Measurements from ENCODE around the gene CFAP119.

CFAP119 gene

DNA sequence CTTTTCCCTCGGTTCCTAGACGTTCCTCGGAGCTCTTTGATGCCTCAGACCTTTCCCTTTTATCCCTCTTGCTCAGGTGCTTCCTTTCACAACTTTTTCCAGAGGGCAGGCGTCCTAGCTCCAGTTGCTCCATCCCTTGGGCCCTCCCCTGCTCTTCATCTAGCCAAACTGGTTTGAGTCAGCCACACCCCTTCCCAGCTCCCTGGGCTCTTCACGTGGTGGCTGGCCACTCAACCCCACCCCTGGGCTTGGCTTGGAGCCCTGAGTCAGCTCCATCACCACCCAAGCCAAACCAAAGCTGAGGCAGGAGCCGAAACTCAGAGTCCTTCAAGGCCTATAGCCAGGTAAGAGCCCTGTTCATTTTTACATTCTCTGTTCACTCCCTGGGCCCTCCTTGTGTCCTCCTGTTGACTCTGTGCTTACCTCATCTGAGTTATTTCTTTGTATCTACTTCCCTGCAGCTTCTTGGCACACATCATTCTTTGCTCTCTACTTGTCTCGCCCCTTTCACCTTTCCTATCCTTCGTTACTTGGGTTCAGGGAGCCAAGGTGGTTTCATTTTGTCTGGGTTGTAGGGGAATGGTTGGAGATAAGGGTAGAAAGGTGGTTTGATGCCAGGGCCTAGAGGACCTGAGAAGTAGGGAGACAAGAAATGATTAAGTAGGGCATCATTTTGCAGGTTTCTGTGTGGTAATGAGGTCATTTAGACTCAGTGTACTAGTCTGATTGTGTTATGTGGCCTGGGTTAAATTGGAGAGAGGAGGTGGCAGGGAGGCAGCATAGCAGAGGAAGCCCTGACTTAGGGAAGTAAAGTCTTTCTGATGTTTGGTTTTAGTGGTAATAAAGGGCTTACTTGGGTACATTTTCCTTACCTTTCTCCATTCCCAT, 21.3 kb downstream of the CFAP119 start:
- DNase-seq (ENCODE audit: low spot score), result peak; percentile 76

DNA sequence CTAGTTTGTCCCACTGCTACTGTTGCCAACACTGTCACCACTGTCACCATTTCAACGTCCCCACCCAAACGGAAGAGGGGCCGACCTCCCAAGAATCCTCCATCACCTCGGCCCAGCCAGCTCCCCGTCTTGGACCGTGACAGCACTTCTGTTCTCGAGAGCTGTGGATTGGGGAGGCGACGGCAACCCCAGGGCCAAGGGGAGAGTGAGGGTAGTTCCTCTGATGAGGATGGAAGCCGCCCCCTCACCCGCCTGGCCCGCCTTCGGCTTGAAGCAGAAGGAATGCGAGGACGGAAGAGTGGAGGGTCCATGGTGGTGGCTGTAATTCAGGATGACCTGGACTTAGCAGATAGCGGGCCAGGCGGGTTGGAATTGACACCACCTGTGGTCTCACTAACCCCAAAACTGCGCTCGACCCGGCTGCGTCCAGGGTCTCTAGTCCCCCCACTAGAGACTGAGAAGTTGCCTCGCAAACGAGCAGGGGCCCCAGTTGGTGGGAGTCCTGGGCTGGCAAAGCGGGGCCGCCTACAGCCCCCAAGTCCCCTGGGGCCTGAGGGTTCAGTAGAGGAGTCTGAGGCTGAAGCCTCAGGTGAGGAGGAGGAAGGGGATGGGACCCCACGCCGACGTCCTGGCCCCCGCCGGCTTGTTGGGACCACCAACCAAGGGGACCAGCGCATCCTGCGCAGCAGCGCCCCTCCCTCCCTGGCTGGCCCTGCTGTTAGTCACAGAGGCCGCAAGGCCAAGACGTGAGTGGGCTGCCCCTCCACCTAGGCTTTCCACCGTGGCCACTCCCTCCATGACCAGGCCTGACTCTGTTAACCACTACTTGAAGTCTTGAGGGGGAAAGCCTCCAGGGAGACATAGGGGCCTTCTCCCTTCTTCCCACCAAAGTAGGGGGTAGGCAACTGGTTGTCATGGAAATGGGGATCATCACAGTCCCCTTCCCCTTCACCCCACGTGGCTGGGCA, 22.6 kb downstream of the CFAP119 start:
- no peak for DNase-seq (ENCODE audit: low spot score)

DNA sequence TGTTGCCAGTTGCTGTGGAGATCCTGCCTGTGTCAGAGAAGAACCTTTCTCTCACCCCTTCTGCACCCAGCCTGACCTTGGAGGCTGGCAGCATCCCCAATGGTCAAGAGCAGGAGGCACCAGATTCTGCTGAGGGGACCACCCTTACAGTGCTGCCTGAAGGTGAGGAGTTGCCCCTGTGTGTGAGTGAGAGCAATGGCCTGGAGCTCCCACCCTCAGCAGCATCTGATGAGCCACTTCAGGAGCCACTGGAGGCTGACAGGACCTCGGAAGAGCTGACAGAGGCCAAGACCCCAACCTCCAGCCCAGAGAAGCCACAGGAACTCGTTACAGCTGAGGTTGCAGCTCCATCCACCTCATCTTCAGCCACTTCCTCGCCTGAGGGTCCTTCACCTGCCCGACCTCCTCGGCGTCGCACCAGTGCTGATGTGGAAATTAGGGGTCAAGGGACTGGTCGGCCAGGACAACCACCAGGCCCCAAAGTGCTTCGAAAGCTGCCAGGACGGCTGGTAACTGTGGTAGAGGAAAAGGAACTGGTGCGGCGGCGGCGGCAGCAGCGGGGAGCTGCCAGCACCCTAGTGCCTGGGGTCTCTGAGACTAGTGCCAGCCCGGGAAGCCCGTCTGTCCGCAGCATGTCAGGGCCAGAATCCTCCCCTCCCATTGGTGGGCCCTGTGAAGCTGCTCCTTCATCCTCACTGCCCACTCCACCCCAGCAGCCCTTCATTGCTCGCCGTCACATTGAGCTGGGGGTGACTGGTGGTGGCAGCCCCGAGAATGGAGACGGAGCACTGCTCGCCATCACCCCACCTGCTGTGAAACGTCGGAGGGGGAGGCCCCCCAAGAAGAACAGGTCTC, 23.8 kb downstream of the CFAP119 start:
- no peak for DNase-seq (ENCODE audit: low spot score)

DNA sequence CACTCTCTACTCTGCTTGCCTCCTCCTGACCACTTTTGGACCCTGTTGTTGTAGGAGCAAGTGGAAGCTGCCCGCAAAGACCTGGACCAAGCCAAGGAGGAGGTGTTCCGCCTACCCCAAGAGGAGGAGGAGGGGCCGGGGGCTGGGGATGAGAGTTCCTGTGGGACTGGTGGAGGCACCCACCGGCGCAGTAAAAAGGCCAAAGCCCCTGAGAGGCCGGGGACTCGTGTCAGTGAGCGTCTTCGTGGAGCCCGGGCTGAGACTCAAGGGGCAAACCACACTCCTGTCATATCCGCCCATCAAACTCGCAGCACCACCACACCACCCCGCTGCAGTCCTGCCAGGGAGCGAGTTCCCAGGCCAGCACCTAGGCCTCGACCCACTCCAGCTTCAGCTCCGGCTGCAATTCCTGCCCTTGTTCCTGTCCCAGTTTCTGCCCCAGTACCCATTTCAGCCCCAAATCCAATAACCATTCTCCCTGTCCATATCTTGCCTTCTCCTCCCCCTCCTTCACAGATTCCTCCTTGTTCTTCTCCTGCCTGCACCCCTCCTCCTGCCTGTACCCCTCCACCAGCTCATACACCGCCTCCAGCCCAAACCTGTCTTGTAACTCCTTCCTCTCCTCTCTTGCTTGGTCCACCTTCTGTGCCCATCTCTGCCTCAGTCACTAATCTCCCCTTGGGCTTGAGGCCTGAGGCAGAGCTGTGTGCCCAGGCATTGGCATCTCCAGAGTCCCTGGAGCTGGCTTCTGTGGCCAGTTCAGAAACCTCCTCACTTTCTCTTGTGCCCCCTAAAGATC, 24.7 kb downstream of the CFAP119 start:
- DNase-seq (ENCODE audit: low spot score), result no peak

DNA sequence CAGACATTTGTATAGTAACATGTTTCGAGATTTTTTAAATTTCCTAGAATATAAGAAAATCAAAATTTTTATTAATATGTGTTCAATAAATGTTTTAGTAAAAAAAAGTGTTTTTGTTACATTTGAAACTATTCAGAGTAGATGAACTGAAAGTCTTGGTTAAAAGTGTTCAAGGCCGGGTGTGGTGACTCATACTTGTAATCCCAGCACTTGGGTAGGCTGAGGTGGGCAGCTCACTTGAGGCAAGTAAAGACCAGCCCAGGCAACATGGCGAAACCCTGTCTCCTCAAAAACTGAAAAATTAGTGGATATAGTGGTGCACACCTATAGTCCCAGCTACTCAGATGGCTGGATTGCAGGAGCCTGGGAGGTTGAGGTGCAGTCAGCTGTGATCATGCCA, 30.5 kb downstream of the CFAP119 start:
- no peak for DNase-seq (ENCODE audit: low spot score)

DNA sequence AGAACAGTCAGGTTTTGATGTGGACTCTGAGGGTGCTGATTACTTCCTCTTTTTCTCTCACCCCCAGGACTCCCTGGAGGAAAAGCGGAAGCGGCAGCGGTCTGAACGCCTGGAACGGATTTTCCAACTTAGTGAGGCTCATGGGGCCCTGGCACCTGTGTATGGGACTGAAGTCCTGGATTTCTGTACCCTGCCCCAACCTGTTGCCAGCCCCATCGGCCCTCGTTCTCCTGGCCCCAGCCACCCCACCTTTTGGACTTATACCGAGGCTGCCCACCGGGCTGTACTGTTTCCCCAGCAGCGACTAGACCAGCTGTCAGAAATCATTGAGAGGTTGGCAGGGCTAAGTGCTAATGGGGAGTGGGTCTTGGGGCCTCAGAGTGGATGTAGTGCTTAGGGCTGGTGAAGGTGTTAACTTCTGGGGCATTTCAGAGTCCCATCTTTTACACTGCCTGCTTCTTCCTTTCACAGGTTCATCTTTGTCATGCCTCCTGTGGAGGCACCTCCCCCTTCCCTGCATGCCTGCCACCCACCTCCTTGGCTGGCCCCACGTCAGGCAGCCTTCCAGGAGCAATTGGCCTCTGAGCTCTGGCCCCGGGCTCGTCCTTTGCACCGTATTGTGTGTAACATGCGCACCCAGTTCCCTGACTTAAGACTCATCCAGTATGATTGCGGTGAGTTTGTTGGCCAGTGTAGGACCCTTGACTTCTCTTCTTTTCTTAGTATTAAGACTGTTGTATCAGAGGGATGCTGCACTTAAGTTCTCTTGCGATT, 32.8 kb downstream of the CFAP119 start:
- no peak for DNase-seq (ENCODE audit: low spot score)

DNA sequence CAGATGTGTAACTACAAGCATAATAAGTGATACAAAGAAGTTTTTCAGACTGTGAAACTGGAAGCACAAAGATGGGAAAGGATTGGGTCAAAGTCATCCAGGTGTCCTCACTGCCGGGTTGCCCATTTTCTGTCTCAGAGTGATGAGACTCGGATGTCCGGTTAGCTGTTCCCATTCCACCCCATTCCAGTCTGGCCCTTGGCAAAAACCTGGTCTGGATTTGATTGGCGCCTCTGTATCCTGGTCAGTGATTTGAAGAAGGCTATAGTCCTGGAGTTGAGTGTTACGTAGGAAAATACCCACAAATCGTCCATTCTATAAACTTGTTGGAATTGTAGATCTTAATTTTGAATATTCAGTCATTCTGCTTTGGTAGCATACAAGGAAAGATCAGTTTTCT, 33.5 kb downstream of the CFAP119 start:
- no peak for DNase-seq (ENCODE audit: low spot score)

DNA sequence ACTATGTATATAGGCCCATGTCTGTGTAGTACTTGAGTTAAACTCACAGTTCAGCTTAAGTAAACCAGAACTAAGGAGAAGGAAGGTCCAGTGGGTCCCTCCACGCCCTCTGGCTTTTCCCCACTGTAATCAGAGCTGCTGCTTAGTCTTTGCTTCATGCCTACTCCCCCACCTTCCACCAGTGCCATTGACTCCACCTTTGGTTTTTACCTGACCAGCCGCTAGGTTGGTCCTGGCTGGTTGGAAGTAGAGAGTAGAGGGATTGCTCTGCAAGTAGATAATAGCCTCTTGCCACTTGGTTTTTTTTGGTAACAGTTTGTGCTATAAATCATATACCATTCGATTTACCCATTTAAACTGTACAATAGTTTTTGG, 36.5 kb downstream of the CFAP119 start:
- DNase-seq (ENCODE audit: low spot score), result no peak

DNA sequence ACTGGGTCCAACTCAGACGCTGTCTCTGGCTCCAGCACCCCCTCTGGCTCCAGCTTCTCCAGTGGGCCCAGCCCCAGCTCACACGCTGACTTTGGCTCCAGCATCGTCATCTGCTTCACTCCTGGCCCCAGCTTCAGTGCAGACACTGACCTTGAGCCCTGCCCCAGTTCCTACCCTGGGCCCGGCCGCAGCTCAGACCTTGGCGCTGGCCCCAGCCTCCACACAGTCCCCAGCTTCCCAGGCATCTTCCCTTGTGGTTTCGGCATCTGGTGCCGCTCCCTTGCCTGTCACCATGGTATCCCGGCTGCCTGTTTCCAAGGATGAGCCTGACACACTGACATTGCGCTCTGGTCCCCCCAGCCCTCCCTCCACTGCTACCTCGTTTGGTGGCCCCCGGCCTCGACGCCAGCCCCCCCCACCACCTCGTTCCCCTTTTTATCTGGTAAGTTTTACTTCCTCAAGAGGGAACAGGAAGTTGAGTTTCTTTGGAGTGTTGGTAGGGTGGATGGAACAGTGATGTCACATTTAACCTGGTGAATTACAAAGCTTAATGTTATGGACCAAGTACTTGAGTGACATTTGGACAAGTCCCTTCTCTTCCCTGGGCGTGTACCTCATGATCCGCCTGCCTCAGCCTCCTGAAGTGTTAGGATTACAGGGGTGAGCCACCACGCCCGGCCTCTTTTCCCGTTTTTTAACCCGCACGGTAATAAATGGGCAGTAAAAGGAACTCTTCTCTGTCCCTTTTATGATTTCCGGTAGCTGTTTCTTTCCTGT, 37.0 kb downstream of the CFAP119 start:
- DNase-seq (ENCODE audit: low spot score), result no peak

DNA sequence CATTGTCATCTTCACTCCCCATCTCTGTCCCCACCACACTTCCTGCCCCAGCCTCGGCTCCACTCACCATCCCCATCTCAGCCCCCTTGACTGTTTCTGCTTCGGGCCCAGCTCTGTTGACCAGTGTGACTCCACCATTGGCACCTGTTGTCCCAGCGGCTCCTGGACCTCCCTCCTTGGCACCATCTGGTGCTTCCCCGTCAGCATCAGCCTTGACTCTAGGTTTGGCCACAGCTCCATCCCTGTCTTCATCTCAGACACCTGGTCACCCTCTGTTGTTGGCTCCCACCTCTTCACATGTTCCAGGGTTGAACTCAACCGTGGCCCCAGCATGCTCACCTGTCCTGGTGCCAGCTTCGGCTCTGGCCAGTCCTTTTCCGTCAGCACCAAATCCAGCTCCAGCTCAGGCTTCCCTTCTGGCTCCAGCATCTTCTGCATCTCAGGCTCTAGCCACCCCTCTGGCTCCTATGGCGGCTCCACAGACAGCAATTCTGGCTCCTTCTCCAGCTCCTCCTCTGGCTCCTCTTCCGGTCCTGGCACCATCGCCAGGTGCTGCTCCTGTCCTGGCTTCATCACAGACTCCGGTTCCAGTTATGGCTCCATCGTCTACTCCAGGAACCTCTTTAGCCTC, 38.0 kb downstream of the CFAP119 start:
- DNase-seq (ENCODE audit: low spot score), result no peak

DNA sequence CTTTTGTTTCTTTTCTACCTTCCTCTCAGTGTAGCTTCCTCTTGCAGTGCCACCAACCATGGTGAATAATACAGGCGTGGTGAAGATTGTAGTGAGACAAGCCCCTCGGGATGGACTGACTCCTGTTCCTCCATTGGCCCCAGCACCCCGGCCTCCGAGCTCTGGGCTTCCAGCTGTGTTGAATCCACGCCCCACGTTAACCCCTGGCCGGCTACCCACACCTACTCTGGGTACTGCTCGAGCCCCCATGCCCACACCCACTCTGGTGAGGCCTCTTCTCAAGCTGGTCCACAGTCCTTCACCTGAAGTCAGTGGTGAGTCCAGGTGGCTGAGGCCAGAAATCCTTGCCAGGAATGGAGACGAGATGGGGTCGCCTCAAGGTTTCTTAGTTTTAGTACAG, 38.9 kb downstream of the CFAP119 start:
- no peak for DNase-seq (ENCODE audit: low spot score)

DNA sequence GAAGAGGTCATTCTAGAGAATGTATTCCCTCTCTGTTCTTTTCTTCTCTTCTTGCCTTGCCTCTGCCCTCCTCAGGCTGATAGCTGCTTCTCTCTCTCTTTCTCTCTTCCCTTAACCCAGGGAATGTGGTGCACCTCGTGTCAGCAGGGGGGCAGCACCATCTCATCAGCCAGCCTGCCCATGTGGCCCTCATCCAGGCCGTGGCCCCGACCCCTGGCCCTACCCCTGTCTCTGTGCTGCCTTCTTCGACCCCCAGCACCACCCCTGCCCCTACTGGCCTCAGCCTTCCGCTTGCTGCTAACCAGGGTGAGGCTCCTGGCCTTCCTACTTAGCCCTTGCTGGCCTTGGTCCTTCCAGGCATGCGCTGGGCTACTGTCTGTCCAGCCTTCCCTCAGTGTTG, 39.4 kb downstream of the CFAP119 start:
- DNase-seq (ENCODE audit: low spot score), result no peak

DNA sequence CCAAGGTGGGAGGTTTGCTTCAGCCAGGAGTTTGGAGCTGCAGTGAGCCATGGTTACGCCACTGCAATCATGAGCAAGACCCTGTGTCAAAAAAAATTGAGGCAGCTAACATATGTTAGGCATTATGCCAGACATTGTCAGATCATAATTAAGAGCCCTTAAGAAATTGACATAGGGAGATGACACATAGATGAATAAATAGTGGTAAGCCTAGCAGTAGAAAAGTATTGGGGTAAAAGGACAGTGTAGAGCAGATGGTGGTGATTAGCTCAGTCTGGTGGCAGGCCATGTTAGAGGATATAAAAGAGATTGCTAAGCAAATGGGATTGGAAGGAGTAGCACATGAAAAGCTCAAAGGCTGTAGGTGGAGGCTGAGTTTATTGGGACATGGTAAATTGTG, 40.3 kb downstream of the CFAP119 start:
- no peak for DNase-seq (ENCODE audit: low spot score)

DNA sequence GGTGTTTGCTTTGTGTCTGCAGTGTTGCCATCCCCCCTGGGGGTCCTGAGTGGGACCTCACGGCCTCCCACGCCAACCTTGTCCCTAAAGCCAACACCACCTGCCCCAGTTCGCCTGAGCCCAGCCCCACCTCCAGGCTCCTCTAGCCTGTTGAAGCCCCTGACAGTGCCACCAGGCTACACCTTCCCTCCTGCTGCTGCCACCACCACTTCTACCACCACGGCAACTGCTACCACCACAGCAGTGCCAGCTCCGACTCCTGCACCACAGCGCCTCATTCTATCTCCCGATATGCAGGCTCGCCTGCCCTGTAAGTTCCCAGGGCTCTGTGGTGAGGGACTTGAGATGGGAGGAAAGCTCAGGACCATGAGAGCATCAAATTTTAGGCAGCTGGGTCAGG, 40.7 kb downstream of the CFAP119 start:
- no peak for DNase-seq (ENCODE audit: low spot score)

DNA sequence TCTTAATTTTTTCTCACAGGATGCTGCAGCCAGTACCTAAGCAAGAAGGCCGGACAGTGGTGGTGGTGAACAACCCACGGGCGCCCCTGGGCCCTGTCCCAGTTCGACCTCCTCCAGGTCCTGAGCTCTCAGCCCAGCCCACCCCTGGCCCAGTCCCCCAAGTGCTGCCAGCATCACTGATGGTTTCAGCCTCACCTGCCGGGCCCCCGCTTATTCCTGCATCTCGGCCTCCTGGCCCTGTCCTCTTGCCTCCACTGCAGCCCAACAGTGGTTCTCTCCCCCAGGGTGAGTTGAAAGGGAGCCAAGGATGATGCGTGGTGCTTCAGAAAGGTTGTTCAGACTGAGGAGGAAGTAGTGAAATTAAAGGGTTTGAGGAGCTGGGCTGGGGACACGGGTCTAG, 41.2 kb downstream of the CFAP119 start:
- DNase-seq (ENCODE audit: low spot score), result no peak

DNA sequence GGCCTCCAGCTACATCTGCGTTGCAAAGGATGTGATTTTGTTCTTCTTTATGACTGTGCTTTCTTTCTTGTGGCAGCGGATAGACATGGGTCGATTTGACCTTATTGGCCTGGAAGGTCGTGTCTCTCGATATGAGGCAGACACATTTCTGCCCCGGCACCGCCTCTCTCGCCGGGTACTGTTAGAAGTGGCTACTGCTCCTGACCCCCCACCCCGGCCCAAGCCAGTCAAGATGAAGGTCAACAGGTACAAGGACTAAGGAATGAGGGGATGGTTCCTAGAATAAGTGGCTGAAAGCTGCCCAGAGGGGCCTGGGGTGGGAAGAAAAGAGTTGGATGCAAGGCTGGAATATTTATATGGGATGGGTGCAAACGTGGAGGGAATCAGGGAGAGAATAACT, 41.8 kb downstream of the CFAP119 start:
- no peak for DNase-seq (ENCODE audit: low spot score)

DNA sequence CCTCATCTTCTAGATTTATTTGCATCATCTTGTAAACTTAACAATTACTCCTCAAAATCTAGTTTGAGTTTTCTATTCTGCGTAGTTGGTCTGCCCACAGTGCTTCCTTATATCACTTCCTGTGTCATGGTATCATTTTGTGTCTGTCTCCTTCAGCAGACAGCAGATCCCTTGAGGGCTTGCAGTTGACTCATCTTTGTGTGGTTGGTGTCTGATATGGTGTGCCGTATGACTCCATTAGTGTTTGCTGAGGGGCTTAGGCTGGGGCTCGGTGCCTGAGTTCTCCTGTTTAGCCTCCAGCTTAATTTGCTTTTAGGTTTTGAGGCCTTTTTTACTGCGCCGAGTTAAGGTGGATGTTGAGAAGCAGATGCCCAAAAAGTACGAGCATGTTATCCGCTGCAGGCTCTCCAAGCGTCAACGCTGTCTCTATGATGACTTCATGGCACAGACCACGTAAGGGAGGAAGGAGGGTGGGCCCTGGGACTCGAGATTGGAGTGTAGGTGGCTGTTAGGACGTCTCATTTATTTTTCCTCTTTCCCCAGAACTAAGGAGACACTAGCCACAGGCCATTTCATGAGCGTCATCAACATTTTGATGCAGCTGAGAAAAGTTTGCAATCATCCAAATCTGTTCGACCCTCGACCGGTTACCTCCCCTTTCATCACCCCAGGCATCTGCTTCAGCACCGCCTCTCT, 46.0 kb downstream of the CFAP119 start:
- DNase-seq (ENCODE audit: low spot score), result no peak

DNA sequence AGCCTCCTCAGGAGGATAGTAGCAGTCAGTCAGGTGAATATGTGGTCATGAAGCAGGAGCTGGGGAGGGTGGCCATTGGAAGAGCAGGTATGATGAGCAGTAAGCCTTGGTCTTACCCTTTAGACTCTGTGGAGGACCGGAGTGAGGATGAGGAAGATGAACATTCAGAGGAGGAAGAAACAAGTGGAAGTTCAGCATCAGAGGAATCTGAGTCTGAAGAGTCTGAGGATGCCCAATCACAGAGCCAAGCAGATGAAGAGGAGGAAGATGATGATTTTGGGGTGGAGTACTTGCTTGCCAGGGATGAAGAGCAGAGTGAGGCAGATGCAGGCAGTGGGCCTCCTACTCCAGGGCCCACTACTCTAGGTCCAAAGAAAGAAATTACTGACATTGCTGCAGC, 50.1 kb downstream of the CFAP119 start:
- no peak for DNase-seq (ENCODE audit: low spot score)

DNA sequence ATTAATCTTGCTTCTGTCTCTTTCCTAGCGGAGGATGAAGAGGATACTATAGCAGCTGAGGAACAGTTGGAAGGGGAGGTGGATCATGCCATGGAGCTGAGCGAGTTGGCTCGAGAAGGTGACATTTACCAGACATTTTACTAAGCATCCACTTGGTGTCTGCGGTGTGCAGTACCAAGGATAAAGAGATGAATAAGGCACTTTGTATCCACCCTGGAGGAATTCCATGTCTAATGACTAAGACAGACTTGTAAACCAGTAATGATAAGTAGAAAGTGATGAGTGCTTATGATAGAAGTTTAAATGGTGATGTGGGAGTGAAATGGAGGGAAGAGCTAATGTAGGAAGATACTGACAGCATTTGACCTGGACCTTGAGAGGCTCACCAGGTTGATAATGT, 50.9 kb downstream of the CFAP119 start:
- no peak for DNase-seq (ENCODE audit: low spot score)
